Kasumi-1 (cell line): ENCODE measurements around the gene LIN28B.

Experiments used
- DNase-seq, 2 experiments: peaks; one replicate each; lab custom pipeline; 2025; lab: John Stamatoyannopoulos, UW

LIN28B gene

DNA sequence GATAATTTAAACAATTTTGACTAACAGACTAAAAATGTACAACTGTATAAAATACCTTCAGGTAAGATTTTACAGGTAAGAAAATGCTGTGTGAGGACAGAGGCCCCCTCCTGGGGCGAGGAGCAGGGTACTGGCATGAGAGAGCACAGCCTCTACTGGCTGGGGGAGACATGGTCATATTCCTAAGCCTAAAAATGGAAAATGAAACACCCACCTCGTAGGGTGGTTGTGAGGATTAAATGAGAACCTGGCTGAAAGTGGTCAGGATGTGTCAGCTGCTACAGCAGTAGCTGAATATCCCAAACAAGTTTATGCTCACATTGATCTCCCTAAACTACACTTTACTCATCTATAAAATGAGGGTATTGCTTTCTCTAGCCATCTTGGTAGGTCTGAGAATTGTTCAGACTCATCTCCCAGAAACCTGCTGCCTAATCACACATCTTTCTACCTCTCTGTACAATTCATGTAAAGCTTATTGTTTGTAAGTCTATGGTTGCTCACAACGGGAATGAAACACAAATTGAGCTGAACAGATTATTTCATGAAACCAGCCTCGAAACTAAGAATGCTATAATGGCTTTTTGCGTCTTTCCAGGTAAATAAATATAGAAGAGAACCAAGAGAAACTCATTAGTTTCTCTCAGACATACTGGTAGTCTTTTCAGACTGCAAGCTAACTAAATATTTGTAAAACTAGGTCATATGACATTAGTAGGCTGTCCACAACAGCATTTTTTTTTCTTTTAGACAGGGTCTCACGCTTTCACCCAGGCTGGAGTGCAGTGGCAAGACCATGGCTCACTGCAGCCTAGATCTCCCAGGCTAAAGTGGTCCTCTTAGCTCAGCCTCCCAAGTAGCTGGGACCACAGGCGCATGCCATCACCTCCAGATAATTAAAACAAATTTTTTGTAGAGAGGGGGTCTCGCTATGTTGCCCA is 153.3 kb downstream of the LIN28B start:
- DNase-seq = no peak

DNA sequence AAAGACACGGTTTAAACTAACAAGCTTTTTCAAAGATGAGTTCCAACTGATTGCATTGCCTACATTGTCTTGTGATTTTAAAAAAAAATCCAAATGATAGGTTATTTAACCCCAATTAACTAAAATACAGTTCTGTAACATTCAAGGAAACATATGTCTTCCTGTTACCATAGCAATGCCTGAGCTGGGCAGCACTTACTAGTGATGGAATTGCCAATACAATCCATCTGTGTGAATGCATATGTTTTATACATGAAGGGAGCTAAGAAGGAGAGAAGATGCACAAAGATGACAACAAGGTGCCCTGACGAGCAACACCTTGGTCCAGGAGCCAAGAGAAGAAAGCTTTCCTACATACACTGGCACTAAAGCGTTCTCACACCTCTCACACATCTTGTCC is 154.2 kb downstream of the LIN28B start:
- no peak for DNase-seq

DNA sequence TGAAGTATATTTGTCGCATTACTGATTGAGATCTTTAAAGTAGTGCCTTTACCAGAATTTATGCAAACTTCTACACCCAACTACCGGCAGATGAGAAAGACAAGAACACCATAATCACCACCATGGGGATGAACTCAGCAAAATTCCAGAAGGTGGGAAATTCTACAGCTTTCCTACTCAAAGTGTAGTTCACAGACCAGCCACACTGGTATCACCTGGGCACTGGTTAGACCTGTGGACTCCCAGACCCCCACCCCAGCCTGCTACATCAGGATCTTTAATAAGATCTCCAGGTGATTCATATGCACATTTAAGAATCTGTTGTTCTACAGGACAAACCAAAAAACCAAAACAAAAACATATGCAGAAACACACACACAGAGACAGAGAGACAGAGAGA is 155.0 kb downstream of the LIN28B start:
- no peak for DNase-seq

DNA sequence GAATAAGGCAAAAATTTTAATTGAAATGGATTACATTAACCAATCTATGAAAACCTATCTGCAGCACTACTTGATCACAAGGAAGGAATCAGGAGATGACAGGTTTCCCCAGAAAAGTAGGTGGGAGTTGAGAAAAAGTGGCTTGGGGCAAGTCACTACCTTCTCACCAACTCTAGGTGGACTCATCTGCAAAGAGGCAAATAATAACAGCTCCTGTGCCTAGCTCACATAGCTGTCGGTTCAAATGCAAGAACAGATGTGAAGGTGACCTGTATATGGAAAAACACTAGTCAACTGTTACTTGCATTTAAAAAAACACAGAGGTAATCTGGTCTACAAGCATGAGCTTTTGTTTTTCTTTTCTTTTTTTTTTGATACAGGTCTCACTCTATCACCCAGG is 155.7 kb downstream of the LIN28B start:
- DNase-seq = no peak

- DNase-seq = no peak
Measured at GRCh38 chr6:105113422-105113821, 156.5 kb downstream of the LIN28B start.

DNA sequence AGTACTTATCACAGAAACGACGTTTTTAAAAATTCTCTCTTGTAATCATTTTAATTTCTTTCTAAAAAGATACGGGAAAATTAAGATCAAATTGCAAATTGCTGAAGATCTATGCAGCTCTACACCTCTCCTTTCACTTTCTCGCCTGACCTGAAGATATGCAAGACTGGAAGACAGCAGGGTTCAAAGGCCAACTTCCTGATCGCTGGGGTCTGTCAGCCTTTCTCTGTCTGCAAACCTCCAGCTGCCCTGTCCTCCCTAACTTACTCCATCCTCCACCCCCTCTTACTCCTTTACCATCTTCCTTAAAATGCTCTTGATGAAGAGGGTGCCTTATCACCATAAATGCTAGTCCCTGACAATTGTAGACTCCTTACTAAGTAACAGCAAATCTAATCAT is 159.2 kb downstream of the LIN28B start:
- DNase-seq = no peak

DNA sequence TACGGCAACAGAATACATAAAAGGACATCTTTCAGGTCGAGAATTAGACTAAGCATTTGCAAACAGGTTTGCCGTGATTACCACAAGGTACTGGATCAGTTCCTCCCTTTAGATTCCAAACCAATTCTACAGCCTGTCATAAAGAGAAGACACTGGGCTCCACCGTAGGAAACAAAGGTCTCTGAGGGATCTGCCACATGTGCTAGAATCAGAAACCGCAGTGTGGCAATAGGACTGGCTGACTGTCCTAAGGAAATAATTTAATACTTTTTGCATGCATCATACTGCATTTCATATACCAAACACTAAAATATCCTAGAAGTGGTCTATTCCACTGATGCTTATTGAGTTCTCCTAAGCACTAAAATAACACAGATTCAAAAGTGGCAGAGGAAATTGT is 163.7 kb downstream of the LIN28B start:
- DNase-seq = no peak

GRCh38 chr6:105121981-105122380 is 165.1 kb downstream of the LIN28B start:
- no peak for DNase-seq

- DNase-seq = no peak
Measured at GRCh38 chr6:105122717-105123116, 165.8 kb downstream of the LIN28B start.
